HEK293 (cell line): ENCODE results near the gene COX18.
A peak's percentile ranks its signal among the peaks of the same experiment; 100 is the strongest.

Experiments
- CTCF ChIA-PET: fragments of 350-600 bp; formaldehyde crosslinking; extraction: SDS; loops from one replicate; lab custom pipeline; 2021; ENCODE audit warnings: antibody characterized with exemption; lab: Yijun Ruan, JAX
- POLR2A ChIA-PET: fragments of 300-600 bp; formaldehyde crosslinking; extraction: SDS; loops from one replicate; lab custom pipeline; 2020; ENCODE audit warnings: antibody characterized with exemption, inconsistent platforms; lab: Yijun Ruan, JAX
- H3K27ac ChIP-seq: fragments of 200-500 bp; sonication (Bioruptor generic); 2 replicates; pipeline ENCODE4 v1.5.1; 2014; ENCODE audit warnings: low read depth, low read length, control low read depth, inconsistent platforms; ENCODE audit errors: extremely low read depth
- H3K36me3 ChIP-seq, 2 experiments: fragments of 200-500 bp in 1 of 2; sonication (Bioruptor generic) in 1 of 2; 1 replicate in 1 of 2; 2 replicates in 1 of 2; pipeline ENCODE4 v1.5.1; 2014 to 2017; ENCODE audit warnings: inconsistent platforms in 2 of 2, low read length in 2 of 2; ENCODE audit not compliant: control insufficient read depth in 2 of 2, insufficient read depth in 1 of 2
- H3K4me1 ChIP-seq: fragments of 200-500 bp; sonication (Bioruptor generic); 2 replicates; pipeline ENCODE4 v1.5.1; 2014; ENCODE audit warnings: mild to moderate bottlenecking, low read length, inconsistent platforms; ENCODE audit not compliant: control insufficient read depth, insufficient read depth
- H3K4me3 ChIP-seq: 2 replicates; pipeline ENCODE4 v1.5.1; 2011; ENCODE audit warnings: low read depth, mild to moderate bottlenecking, control low read depth, low read length, moderate library complexity
- H3K9me3 ChIP-seq: fragments of 200-500 bp; sonication (Bioruptor generic); 2 replicates; pipeline ENCODE4 v1.5.1; 2014; ENCODE audit warnings: low read depth, low read length, inconsistent platforms; ENCODE audit not compliant: control insufficient read depth, insufficient read depth
- PBX3 ChIP-seq: sonication (generic); formaldehyde crosslinking; IDR thresholded peaks from 2 replicates; pipeline ENCODE4 v1.8.1; 2022; ENCODE audit warnings: mild to moderate bottlenecking, moderate library complexity, missing genetic modification reagents
- ZBTB44 ChIP-seq: fragments of 450-650 bp; IDR thresholded peaks from 2 replicates; pipeline ENCODE4 v1.5.1; 2018; ENCODE audit warnings: missing biosample characterization, mild to moderate bottlenecking, missing genetic modification characterization
- ZBTB49 ChIP-seq: fragments of 450-650 bp; formaldehyde crosslinking; IDR thresholded peaks from 2 replicates; pipeline ENCODE4 v1.5.1; 2016; ENCODE audit warnings: missing biosample characterization, missing genetic modification characterization, low read depth
- ZBTB7A ChIP-seq: fragments of 450-650 bp; formaldehyde crosslinking; IDR thresholded peaks from 2 replicates; pipeline ENCODE4 v1.5.1; 2016; ENCODE audit warnings: low read depth, missing biosample characterization, missing genetic modification characterization
- ZNF184 ChIP-seq: fragments of 450-650 bp; IDR thresholded peaks from 2 replicates; pipeline ENCODE4 v1.5.1; 2018; ENCODE audit warnings: missing biosample characterization, mild to moderate bottlenecking, missing genetic modification characterization
- ZNF24 ChIP-seq: fragments of 450-650 bp; formaldehyde crosslinking; IDR thresholded peaks from 2 replicates; pipeline ENCODE4 v1.5.1; 2016; ENCODE audit warnings: missing biosample characterization, missing genetic modification characterization
- ZNF335 ChIP-seq: fragments of 450-650 bp; formaldehyde crosslinking; conservative IDR thresholded peaks from 2 replicates; pipeline ENCODE4 v1.5.1; 2016; ENCODE audit warnings: missing biosample characterization, missing genetic modification characterization
- ZNF362 ChIP-seq: fragments of 450-650 bp; formaldehyde crosslinking; IDR thresholded peaks from 2 replicates; pipeline ENCODE4 v1.5.1; 2016; ENCODE audit warnings: missing biosample characterization, missing genetic modification characterization
- ZNF366 ChIP-seq: fragments of 450-650 bp; formaldehyde crosslinking; conservative IDR thresholded peaks from 2 replicates; pipeline ENCODE4 v1.5.1; 2016; ENCODE audit warnings: missing biosample characterization, missing genetic modification characterization
- ZNF37A ChIP-seq: fragments of 450-650 bp; IDR thresholded peaks from 2 replicates; pipeline ENCODE4 v1.5.1; 2018; ENCODE audit warnings: missing biosample characterization, missing genetic modification characterization
- ZNF544 ChIP-seq: fragments of 450-650 bp; formaldehyde crosslinking; IDR thresholded peaks from 2 replicates; pipeline ENCODE4 v1.5.0; 2017; ENCODE audit warnings: missing biosample characterization, missing genetic modification characterization
- ZNF548 ChIP-seq: fragments of 450-650 bp; formaldehyde crosslinking; IDR thresholded peaks from 2 replicates; pipeline ENCODE4 v1.5.1; 2016; ENCODE audit warnings: missing biosample characterization, missing genetic modification characterization
- ZNF585B ChIP-seq: fragments of 450-650 bp; formaldehyde crosslinking; IDR thresholded peaks from 2 replicates; pipeline ENCODE4 v1.5.1; 2016; ENCODE audit warnings: missing biosample characterization, missing genetic modification characterization
- ZNF600 ChIP-seq: fragments of 450-650 bp; formaldehyde crosslinking; IDR thresholded peaks from 2 replicates; pipeline ENCODE4 v1.5.1; 2016; ENCODE audit warnings: missing biosample characterization, missing genetic modification characterization
- TF ChIP-seq, protein P1 (sequence below): fragments of 450-650 bp; formaldehyde crosslinking; conservative IDR thresholded peaks from 2 replicates; pipeline ENCODE4 v1.5.1; 2016; ENCODE audit warnings: low read depth, missing biosample characterization, missing genetic modification characterization

COX18 gene

DNA sequence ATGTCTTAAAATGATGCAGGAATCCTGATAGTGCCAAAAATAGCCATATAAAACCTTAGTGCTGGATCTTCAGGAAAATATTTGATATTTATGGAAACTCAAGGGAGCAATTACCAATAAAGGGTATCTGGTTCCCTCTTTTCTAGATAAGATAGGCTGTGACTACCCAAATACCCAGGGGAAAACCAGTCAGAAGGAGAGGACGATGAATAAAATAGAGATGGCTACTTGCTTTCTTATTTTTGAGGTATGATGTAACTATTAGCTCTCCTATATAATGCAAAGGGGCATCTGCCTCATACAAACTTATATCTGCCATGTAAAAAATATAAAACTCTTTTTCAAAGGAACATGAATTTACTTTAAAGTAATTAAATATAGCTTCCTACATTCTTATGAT lies 23.4 kb upstream of the COX18 start (continued):
- TF ChIP-seq, protein P1, sequence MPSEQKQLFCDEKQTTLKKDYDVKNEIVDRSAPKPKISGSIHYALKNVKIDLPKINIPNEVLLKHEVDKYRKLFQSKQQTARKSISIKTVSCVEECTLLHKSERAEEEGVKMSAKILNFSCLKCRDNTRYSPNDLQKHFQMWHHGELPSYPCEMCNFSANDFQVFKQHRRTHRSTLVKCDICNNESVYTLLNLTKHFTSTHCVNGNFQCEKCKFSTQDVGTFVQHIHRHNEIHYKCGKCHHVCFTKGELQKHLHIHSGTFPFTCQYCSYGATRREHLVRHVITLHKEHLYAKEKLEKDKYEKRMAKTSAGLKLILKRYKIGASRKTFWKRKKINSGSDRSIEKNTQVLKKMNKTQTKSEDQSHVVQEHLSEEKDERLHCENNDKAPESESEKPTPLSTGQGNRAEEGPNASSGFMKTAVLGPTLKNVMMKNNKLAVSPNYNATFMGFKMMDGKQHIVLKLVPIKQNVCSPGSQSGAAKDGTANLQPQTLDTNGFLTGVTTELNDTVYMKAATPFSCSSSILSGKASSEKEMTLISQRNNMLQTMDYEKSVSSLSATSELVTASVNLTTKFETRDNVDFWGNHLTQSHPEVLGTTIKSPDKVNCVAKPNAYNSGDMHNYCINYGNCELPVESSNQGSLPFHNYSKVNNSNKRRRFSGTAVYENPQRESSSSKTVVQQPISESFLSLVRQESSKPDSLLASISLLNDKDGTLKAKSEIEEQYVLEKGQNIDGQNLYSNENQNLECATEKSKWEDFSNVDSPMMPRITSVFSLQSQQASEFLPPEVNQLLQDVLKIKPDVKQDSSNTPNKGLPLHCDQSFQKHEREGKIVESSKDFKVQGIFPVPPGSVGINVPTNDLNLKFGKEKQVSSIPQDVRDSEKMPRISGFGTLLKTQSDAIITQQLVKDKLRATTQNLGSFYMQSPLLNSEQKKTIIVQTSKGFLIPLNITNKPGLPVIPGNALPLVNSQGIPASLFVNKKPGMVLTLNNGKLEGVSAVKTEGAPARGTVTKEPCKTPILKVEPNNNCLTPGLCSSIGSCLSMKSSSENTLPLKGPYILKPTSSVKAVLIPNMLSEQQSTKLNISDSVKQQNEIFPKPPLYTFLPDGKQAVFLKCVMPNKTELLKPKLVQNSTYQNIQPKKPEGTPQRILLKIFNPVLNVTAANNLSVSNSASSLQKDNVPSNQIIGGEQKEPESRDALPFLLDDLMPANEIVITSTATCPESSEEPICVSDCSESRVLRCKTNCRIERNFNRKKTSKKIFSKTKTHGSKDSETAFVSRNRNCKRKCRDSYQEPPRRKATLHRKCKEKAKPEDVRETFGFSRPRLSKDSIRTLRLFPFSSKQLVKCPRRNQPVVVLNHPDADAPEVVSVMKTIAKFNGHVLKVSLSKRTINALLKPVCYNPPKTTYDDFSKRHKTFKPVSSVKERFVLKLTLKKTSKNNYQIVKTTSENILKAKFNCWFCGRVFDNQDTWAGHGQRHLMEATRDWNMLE (tag by site-specific recombination), result no peak
- TF ChIP-seq, all 188 proteins: peak for 0

DNA sequence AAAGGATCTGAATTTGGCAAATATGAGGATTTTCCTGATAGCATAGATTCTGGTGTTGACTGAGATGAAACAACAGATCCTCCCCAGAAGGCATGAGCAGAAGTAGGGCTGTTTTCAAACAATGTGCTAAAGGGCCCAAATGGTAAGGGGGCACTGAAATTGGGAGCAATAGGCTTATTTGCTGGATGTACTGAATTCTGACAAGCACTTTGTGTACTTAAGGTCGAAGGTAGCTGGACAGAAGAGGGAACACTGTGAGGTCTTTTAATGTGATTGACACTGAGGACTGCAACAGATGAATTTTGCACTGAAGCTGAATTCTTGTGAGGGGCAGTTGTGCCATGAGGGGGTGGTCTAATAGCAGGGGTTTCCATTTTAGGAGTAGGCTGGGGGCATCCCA lies 21.2 kb upstream of the COX18 start:
- TF ChIP-seq ZBTB49 (tag by site-specific recombination) (no peak), ZNF184 (tag by site-specific recombination) (no peak), ZNF600 (tag by site-specific recombination) (no peak), ZBTB7A (tag by site-specific recombination) (no peak), ZNF548 (tag by site-specific recombination) (no peak), ZNF335 (tag by site-specific recombination) (no peak), ZNF362 (tag by site-specific recombination) (no peak), ZNF37A (tag by site-specific recombination) (no peak), ZBTB44 (tag by site-specific recombination) (no peak), ZNF544 (tag by site-specific recombination) (no peak), ZNF585B (no peak)
- H3K9me3 ChIP-seq, result no peaks in the 10 kb centered on the region
- H3K36me3 ChIP-seq, result peaks cover 7 to 65% of the 10 kb centered on the region in 2 experiments
- H3K27ac ChIP-seq, result no peak overlapping the region
- CTCF ChIA-PET, result interaction anchor here (0.7 kb wide), 1 partner anchor 13 kb away, joined by 5 read pairs; no protein-coding TSS in a partner anchor
- POLR2A ChIA-PET, result no interaction called here
- H3K4me1 ChIP-seq, result no peaks in the 10 kb centered on the region
- H3K4me3 ChIP-seq, result no peak overlapping the region

DNA sequence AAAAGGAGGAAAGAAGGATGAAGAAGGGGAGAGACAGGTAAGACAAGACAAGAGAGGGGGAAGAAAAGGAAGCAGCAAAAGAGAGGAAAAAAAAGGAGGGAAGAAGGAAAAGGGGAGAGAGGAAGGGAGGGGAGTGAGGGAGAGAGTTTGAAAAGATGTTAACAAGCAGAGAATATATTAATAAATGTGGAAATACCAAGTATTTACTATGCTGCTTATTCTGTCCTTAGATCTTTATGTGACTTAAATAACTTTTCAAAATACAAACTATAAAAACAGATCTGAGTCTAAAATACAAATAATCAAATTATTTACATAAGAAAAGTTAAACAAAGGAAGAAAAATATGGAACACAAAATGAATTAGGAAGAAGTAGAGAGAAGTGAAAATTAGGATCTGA lies 18.4 kb upstream of the COX18 start:
- Histone ChIP-seq H3K9me3 (no peaks in the 10 kb centered on the region), H3K4me1 (no peaks in the 10 kb centered on the region), H3K27ac (no peak overlapping the region), H3K36me3 (peaks cover 11 to 61% of the 10 kb centered on the region in 2 experiments), H3K4me3 (no peak overlapping the region)
- CTCF ChIA-PET, result no interaction called here
- POLR2A ChIA-PET, result no interaction called here
- no peak for TF ChIP-seq ZNF24 (tag by site-specific recombination)
- TF ChIP-seq ZNF366 (tag by site-specific recombination), result peak; percentile 59; the same call in 1 of the 2 replicates
- TF ChIP-seq PBX3, result no peak
